GM12864 (cell line): ENCODE results near the gene SHISA8.
"Not testable (repeated sequence)": the region's sequence is repeated elsewhere in the genome, so short reads cannot be mapped to it uniquely, and the experiment has no call there.

Experiments
- DNase-seq: peaks from one replicate; pipeline ENCODE4 v3.0.0-alpha.2; 2011; ENCODE audit warnings: low read depth
- H3K4me3 ChIP-seq: 2 replicates; pipeline ENCODE4 v1.5.1; 2011; ENCODE audit warnings: mild to moderate bottlenecking, low read depth, low read length, control low read depth
- CTCF ChIP-seq: IDR thresholded peaks from 2 replicates; pipeline ENCODE4 v1.5.1; 2011; ENCODE audit warnings: low read depth, mild to moderate bottlenecking, moderate library complexity, low read length, control low read depth, inconsistent platforms; ENCODE audit errors: missing control alignments

The SHISA8 gene

GRCh38 chr22:41880653-41881052 is 34.2 kb downstream of the SHISA8 start:
- no peak for DNase-seq
- TF ChIP-seq CTCF, result no peak
- H3K4me3 ChIP-seq, result no peak overlapping the region

- no peak for DNase-seq
- no peak overlapping the region for H3K4me3 ChIP-seq
- no peak for TF ChIP-seq CTCF
These were observed 38.2 kb downstream of the SHISA8 start for GRCh38 chr22:41876675-41877074.

- H3K4me3 ChIP-seq, result no peak overlapping the region
- TF ChIP-seq CTCF, result no peak
- DNase-seq, result no peak
These were observed 38.6 kb downstream of the SHISA8 start for GRCh38 chr22:41876275-41876674.

- no peak for DNase-seq
- TF ChIP-seq CTCF, result no peak
- H3K4me3 ChIP-seq, result no peak overlapping the region
These were observed 39.2 kb downstream of the SHISA8 start for GRCh38 chr22:41875531-41876270.

- H3K4me3 ChIP-seq, result no peak overlapping the region
- TF ChIP-seq CTCF, result no peak
- no peak for DNase-seq
These were observed 40.8 kb downstream of the SHISA8 start for GRCh38 chr22:41874090-41874489.

GRCh38 chr22:41873391-41873790 is 41.5 kb downstream of the SHISA8 start:
- TF ChIP-seq CTCF, result no peak
- no peak for DNase-seq
- no peak overlapping the region for H3K4me3 ChIP-seq

GRCh38 chr22:41870786-41871185 is 44.1 kb downstream of the SHISA8 start:
- no peak for TF ChIP-seq CTCF
- DNase-seq, result no peak
- H3K4me3 ChIP-seq, result no peak overlapping the region

GRCh38 chr22:41870081-41870480 is 44.8 kb downstream of the SHISA8 start:
- H3K4me3 ChIP-seq, DNase-seq: not testable (repeated sequence)
